Calu3 (cell line): ENCODE measurements around the gene SF3B2. TPM values are rescaled to one million over a fixed set of nuclear protein-coding genes. Genes with fewer than 3 reads are reported as not detected.

ENCODE experiments used
- BruUV-seq: library from RNA; stranded (reverse); fragments of 400-500 nt; replicated peaks from 2 replicates; lab custom pipeline; 2021; lab: Mats Ljungman, UMichigan
- CTCF ChIA-PET: fragments of 300-600 bp; sonication (Branson Sonifier 250); formaldehyde crosslinking; loops from one replicate; lab custom pipeline; 2022; ENCODE audit warnings: antibody characterized with exemption; lab: Charles Lee
- DNase-seq: peaks from one replicate; pipeline ENCODE4 v3.0.0; 2022
- H3K27ac Mint-ChIP-seq: one replicate; pipeline ENCODE4 v1.8.0; 2022; ENCODE audit warnings: mixed read lengths; ENCODE audit not compliant: unreplicated experiment
- H3K27me3 Mint-ChIP-seq: one replicate; pipeline ENCODE4 v1.8.0; 2022; ENCODE audit warnings: mixed read lengths; ENCODE audit not compliant: unreplicated experiment
- H3K36me3 Mint-ChIP-seq: one replicate; pipeline ENCODE4 v1.8.0; 2022; ENCODE audit warnings: mild to moderate bottlenecking, moderate library complexity, mixed read lengths; ENCODE audit not compliant: insufficient read depth, unreplicated experiment
- H3K4me1 Mint-ChIP-seq: one replicate; pipeline ENCODE4 v1.8.0; 2022; ENCODE audit warnings: mild to moderate bottlenecking, low read depth, mixed read lengths; ENCODE audit not compliant: unreplicated experiment
- H3K4me3 Mint-ChIP-seq: one replicate; pipeline ENCODE4 v1.8.0; 2022; ENCODE audit warnings: mild to moderate bottlenecking, low read depth, moderate library complexity, mixed read lengths; ENCODE audit not compliant: unreplicated experiment
- H3K9me3 Mint-ChIP-seq: one replicate; pipeline ENCODE4 v1.8.0; 2022; ENCODE audit warnings: low read depth, mixed read lengths; ENCODE audit not compliant: unreplicated experiment
- intact Hi-C: fragments of 100-400 bp; cut with micrococcal nuclease; formaldehyde crosslinking; loops from one replicate; pipeline ENCODE4 v1.10.0; 2022; ENCODE audit not compliant: unreplicated experiment
- total RNA-seq: library from RNA; stranded (reverse); gene quantifications from 2 replicates; pipeline ENCODE4 v1.2.3, GENCODE V29; 2022
- TF ChIP-seq, protein P1 (sequence below): fragments of 200-600 bp; IDR thresholded peaks from one replicate; pipeline ENCODE4 v1.8.0; 2022; ENCODE audit warnings: antibody characterized with exemption; ENCODE audit not compliant: unreplicated experiment

The SF3B2 gene
- total RNA-seq, 1 experiment from 2014 or later: 173 TPM

DNA sequence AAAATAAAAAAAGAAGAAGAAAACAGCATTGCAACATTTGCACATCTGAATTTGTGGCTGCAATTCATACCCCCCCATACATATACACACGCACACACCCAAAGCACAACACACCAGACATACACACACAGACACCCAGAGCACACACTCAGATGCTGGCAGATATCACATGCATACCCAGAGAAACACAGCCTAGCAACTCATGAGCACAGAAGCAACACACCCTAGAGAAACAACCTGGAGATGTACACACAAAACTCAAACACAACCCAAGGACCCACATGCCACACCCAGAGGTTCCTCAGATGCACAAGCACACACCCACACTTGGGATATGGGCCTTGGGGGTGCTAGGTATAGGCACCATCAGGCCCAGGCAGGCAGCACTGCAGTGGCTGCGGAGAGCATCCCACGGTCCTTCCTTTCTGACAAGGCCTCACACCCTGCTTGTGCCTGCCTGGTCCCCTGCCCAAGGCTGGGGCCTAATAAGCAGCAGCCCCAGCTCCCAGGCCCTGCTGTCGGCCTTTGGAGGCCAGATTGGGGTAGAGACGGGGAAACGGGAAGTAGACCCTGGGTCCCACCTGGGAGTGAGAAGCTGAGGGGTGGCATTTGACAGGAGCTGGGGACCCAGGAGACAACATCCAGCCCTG is 37.2 kb upstream of the SF3B2 start:
- Mint-ChIP-seq H3K4me1 (peaks cover 36% of the 10 kb centered on the region), H3K27ac (peak overlapping the region; percentile 21), H3K36me3 (peaks cover 33% of the 10 kb centered on the region), H3K4me3 (peak overlapping the region; percentile 16), H3K9me3 (no peaks in the 10 kb centered on the region), H3K27me3 (no peaks in the 10 kb centered on the region)
- no TSS peak for BruUV-seq
- DNase-seq: no peak
- intact Hi-C loops: no loop called here
- CTCF ChIA-PET: interaction anchor here (0.6 to 0.8 kb wide), 2 partner anchors 12 to 197 kb away, joined by 3 read pairs; partner anchors contain the start of gene CATSPER1
- TF ChIP-seq, protein P1, sequence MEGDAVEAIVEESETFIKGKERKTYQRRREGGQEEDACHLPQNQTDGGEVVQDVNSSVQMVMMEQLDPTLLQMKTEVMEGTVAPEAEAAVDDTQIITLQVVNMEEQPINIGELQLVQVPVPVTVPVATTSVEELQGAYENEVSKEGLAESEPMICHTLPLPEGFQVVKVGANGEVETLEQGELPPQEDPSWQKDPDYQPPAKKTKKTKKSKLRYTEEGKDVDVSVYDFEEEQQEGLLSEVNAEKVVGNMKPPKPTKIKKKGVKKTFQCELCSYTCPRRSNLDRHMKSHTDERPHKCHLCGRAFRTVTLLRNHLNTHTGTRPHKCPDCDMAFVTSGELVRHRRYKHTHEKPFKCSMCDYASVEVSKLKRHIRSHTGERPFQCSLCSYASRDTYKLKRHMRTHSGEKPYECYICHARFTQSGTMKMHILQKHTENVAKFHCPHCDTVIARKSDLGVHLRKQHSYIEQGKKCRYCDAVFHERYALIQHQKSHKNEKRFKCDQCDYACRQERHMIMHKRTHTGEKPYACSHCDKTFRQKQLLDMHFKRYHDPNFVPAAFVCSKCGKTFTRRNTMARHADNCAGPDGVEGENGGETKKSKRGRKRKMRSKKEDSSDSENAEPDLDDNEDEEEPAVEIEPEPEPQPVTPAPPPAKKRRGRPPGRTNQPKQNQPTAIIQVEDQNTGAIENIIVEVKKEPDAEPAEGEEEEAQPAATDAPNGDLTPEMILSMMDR: no peak

DNA sequence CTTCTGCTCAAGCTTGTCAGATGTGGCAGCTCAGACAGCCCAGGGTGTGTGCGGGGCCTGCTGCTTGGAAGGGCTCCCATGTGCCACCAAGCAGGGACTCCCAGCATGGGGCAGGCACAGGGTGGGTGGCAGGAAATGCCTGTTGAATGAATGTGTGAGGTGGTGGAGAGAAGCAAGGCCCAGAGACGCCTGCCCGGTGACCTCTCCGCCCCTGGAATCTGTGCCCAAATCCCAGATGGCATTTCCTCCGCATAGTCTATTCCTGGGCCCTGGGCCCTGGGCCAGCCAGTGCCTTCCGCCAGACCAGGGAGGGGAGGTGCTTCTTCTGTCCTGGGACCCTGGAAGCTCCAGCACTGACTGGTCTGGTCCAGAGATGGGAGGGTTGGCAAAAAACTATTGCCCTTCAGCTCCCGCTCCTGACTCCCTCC is 36.7 kb upstream of the SF3B2 start:
- Mint-ChIP-seq H3K27ac (no peak overlapping the region), H3K36me3 (peaks cover 33% of the 10 kb centered on the region), H3K27me3 (no peaks in the 10 kb centered on the region), H3K4me1 (peaks cover 42% of the 10 kb centered on the region), H3K9me3 (no peaks in the 10 kb centered on the region), H3K4me3 (no peak overlapping the region)
- peak; percentile 46 for DNase-seq
- intact Hi-C loops: no loop called here
- TF ChIP-seq, protein P1: no peak
- CTCF ChIA-PET: interaction anchor here (0.6 to 0.8 kb wide), 2 partner anchors 11 to 198 kb away, joined by 3 read pairs; partner anchors contain the start of gene CATSPER1
- BruUV-seq: no TSS peak

DNA sequence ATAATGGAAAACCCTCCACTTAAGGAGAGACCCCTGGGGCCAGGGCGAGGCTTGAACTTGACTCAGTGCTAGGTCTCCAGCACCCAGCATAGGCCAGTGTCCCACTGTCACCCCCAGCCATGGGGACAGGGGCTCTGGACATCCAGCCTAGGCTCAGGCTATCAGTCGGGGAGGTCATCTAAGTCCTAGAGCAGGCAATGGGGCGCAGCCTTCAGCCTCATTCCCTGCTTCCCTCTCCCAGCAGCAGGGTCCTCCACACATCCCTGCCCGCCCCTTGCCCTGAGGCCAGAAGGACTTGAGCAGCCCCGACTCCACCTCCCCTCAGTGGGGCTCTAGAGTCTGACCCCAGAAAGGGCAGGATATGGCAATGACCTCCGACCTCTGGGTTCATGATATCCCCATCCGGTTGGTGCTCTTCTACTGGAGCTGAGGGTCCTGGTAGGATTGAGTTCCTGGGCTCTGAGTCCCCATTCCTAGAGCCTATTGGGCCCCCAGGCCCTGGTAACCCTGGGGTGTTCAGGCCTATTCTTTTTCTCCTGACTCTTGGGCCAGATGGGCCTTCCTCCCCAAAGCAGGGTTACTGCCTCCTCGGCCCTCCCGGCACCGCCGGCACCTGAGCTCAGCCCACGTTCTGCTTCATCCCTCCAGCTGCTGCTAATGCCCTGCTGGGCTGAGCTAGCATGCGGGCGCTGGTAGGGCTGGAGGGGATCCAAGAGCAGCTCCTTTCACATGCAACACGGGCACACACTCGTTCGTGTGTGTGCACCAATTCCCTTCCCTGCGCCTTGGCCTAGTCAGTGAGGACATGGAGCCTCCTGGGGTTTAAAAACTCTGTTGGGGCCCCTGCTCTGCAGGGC is 36.0 kb upstream of the SF3B2 start:
- no peak for DNase-seq
- CTCF ChIA-PET: interaction anchor here (0.6 kb wide), 1 partner anchor 199 kb away, joined by 3 read pairs; no protein-coding TSS in a partner anchor
- peaks cover 48% of the 10 kb centered on the region for H3K4me1 Mint-ChIP-seq
- H3K36me3 Mint-ChIP-seq: peaks cover 28% of the 10 kb centered on the region
- intact Hi-C loops: no loop called here
- H3K9me3 Mint-ChIP-seq: no peaks in the 10 kb centered on the region
- no peak overlapping the region for H3K4me3 Mint-ChIP-seq
- H3K27ac Mint-ChIP-seq: no peak overlapping the region
- H3K27me3 Mint-ChIP-seq: no peaks in the 10 kb centered on the region
- TF ChIP-seq, protein P1: no peak
- no TSS peak for BruUV-seq

DNA sequence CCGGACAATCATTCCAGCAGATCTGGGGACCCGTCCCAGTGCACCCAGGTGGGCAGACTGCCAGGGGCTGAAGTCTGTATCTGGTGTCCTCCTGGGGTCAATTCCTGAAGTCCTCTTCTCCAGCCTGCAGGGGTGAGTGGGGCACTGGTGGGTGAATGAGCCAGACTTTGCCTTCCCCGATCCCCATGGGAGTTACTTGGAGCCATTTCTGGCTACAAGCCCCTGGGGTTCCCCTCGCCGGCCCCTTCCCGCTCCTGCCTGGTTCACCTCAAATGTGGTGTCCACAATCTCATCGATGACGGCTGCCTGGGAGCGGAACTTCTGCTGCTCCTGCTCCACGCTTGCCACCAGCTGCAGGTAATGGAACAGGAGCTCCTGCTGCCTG is 35.4 kb upstream of the SF3B2 start:
- Mint-ChIP-seq H3K4me1 (peaks cover 54% of the 10 kb centered on the region), H3K36me3 (peaks cover 22% of the 10 kb centered on the region), H3K27me3 (no peaks in the 10 kb centered on the region), H3K27ac (no peak overlapping the region), H3K4me3 (no peak overlapping the region), H3K9me3 (no peaks in the 10 kb centered on the region)
- TF ChIP-seq, protein P1: no peak
- intact Hi-C loops: no loop called here
- CTCF ChIA-PET: no interaction called here
- no peak for DNase-seq
- BruUV-seq: no TSS peak
